ENCODE data around the gene PHLPP1. TPM values are rescaled to one million over a fixed set of nuclear protein-coding genes. Genes with fewer than 3 reads are reported as not detected.

PHLPP1 gene
- total and polyA plus RNA-seq, 2 experiments from 2014 or later, result 15.7 to 73.6 TPM

- H3K36me3 Mint-ChIP-seq (ENCODE audit: low read depth), result peaks cover 3% of the 10 kb centered on the region; the same call in 1 of the 3 replicates
- peaks cover 63% of the 10 kb centered on the region for H3K4me1 Mint-ChIP-seq
- H3K27me3 ChIP-seq (ENCODE audit: insufficient read depth), result no peaks in the 10 kb centered on the region
- H3K79me2 ChIP-seq (replicated peaks; ENCODE audit: insufficient read depth), result peaks cover 100% of the 10 kb centered on the region
- no peak overlapping the region for H2AFZ ChIP-seq
- DNase-seq (ENCODE audit: low spot score) (no peak), ATAC-seq (no peak)
- TF ChIP-seq ZNF114 (CRISPR knock-in tag; IDR thresholded peaks at IDR 0.05) (no peak), CREB1 (CRISPR knock-in tag; IDR thresholded peaks at IDR 0.05; ENCODE audit: low read depth) (no peak), CTCF (conservative IDR thresholded peaks at IDR 0.05; ENCODE audit: low read depth in 2 of 2) (no peak), ETS1 (IDR thresholded peaks at IDR 0.05) (no peak), POLR2AphosphoS5 (IDR thresholded peaks at IDR 0.05; ENCODE audit: low read depth) (no peak), ZNF462 (CRISPR knock-in tag; IDR thresholded peaks at IDR 0.05) (no peak), EZH2phosphoT487 (IDR thresholded peaks at IDR 0.05; ENCODE audit: unreplicated experiment) (no peak), ZNF331 (CRISPR knock-in tag; IDR thresholded peaks at IDR 0.05; ENCODE audit: low read depth) (no peak), STAT1 (IDR thresholded peaks at IDR 0.05; ENCODE audit: unreplicated experiment) (no peak), EZH2 (IDR thresholded peaks at IDR 0.05; ENCODE audit: low read depth, unreplicated experiment) (no peak), REST (IDR thresholded peaks at IDR 0.05; ENCODE audit: unreplicated experiment) (no peak), NANOG (IDR thresholded peaks at IDR 0.05; ENCODE audit: borderline replicate concordance) (no peak), JUNB (IDR thresholded peaks at IDR 0.05; ENCODE audit: unreplicated experiment) (no peak)
- H3K27ac ChIP-seq (ENCODE audit: low read depth), result peak overlapping the region; percentile 24; the same call in 1 of the 2 replicates
- no peak overlapping the region for H3K4me3 Mint-ChIP-seq
- peaks cover 9% of the 10 kb centered on the region for H3K27me3 Mint-ChIP-seq (ENCODE audit: insufficient read depth, low read depth, poor library complexity)
- H3K9me2 ChIP-seq (ENCODE audit: insufficient read depth), result no peaks in the 10 kb centered on the region
- H3K4me2 ChIP-seq, result no peak overlapping the region
- no peaks in the 10 kb centered on the region for H3K9me3 Mint-ChIP-seq
- H3K36me3 ChIP-seq (ENCODE audit: insufficient read depth), result no peaks in the 10 kb centered on the region
- no peaks in the 10 kb centered on the region for H3F3A ChIP-seq (replicated peaks; ENCODE audit: low read depth)
- H3K27ac Mint-ChIP-seq, result no peak overlapping the region
- H3K4me3 ChIP-seq, result no peak overlapping the region
- H4K20me1 ChIP-seq (replicated peaks; ENCODE audit: insufficient read depth), result no peaks in the 10 kb centered on the region
- H3K4me1 ChIP-seq (ENCODE audit: insufficient read depth), result peaks cover 60% of the 10 kb centered on the region
These were observed 96.9 kb downstream of the PHLPP1 start for GRCh38 chr18:62812242-62812641.
